Fibroblast of gingiva (primary cell): ENCODE data around the gene CHPT1.
"Not testable (repeated sequence)": the region's sequence is repeated elsewhere in the genome, so short reads cannot be mapped to it uniquely, and the experiment has no call there.

ENCODE experiments used
- DNase-seq: peaks from one replicate; pipeline ENCODE4 v3.0.0-alpha.2; 2011; ENCODE audit warnings: low read depth

The CHPT1 gene

DNA sequence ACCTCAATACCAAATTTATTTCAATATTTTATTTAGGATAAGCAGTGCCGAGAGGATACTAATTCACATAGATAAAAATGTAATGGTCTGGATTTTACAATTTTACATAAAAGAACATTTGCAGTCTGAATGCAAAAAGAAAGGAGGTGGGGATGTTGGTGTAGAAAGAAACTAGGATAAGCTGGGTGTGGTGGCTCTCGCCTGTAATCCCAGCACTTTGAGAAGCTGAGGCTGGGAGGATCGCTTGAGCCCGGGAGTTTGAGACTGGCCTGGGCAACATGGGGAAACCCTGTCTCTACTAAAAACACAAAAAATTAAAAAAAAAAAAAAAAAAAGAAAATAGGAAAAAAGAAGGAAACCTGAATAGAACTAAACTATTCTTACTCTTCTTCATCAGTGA, 25.0 kb downstream of the CHPT1 start:
- no peak for DNase-seq

GRCh38 chr12:101727098-101727497, 29.7 kb downstream of the CHPT1 start:
- DNase-seq: no peak

GRCh38 chr12:101729842-101730241, 32.4 kb downstream of the CHPT1 start:
- no peak for DNase-seq

GRCh38 chr12:101732318-101732717, 34.9 kb downstream of the CHPT1 start:
- DNase-seq: no peak

DNA sequence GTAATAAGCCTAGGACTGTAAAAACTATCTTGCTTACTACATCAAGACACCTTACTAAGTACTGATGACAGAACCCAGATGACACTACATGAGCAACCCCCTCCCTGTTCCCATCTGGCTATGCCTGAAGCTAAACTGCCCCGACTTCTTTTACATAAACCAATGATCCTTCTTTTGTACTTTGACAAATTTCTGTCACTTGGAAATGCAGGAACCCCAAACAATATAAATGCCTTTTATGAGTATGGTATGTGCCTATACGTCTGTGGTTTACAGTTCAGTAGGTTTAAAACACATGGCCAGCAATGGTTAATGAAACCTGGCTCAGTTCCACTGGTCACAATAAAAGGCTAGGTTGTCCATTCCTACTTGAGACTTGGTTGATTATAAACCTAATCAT, 35.7 kb downstream of the CHPT1 start:
- no peak for DNase-seq

DNA sequence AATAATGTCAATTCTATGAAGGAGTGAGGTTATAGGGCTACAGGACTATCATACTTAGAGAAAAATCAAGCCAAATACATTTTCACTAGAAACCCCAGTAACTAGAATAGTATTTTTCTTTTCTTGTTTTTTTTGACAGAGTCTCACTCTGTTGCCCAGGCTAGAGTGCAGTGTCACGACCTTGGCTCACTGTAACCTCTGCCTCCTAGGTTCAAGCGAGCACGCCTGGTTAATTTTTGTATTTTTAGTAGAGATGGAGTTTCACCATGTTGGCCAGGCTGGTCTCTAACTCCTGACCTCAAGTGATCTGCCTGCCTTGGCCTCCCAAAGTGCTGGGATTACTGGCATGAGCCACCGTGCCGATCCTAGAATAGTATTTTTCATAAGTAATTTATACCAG, 37.0 kb downstream of the CHPT1 start:
- not testable (repeated sequence) for DNase-seq

DNA sequence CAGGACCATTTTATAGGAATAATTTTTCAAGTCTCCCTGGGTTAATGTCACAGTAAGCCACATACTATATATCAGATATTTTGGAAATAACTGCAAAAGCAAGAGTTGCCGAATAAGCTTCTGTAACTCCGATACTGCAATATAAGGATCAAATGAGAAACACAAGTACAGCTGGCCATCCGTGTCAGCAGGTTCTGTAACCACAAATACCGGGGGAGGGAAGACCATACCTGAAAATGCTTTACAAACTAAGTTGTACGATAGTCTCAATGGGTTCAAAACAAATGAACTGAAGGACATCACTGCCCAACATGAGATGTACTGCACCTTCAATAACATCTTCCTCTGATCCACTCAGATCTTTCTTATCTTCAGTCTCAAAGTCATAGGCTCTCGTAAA, 40.0 kb downstream of the CHPT1 start:
- no peak for DNase-seq

DNA sequence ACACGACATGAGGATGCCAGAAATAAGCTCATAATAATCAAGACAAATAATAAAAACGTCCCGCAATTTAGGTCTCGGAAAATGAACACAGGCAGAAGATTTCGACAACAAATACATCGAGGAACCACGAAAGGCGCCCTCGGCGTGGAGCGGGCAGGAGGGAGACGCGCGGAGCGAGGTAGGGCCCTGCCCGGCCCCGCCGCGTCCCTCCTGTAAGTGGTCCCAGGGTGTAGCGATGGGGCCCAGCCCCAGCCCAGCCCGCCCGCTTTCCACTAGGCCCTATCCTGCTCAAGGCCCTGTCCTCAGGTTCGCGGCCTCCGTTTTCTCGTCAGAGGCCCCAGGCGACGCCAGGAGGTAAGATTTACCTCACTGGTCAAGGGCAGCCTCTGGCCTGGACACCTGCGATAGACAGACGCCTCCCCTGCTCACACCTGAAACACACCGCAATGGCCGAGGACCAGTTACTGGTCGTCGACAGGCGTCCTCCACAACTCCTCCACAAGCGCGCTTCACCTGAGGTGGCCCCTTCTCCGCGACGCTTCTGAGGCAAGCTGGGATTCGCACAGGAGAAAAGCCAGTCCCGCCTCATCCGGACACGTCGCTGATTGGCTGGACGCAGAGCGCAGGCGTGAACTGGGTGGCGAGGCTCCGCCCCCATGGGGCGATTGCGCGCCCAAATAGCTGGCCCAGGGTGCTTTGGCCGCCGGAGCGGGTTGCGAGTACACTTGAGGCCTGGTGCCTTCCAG, 41.7 kb downstream of the CHPT1 start, which contains the start of gene SYCP3:
Gene SYCP3, minus strand, starts transcription at position 543 of the 746 bp plus-strand sequence. CDS start 1,527 bp downstream, outside the sequence.
- no peak for DNase-seq

GRCh38 chr12:101740566-101740965, 43.1 kb downstream of the CHPT1 start:
- DNase-seq: no peak

GRCh38 chr12:101740980-101741379, 43.5 kb downstream of the CHPT1 start:
- DNase-seq: no peak

DNA sequence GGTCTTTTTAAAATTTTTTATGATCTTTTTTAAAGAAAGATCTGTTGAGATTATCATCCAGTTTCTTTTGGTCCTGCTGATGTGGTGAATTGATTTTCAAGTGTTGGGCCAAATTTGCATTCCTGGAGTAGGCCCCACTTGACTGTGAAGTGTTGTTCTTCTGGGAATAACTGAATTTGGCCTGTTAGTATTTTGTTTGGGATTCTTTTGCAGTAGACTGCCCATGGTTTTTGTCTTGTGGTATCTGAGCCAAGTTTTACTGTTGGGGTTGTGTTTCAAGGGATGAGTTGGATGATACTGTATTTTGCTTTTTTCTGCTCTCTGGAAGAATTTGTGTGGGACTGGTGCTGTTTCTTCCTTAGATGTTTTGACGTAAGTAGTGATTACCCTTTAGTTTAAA, 45.8 kb downstream of the CHPT1 start:
- DNase-seq: no peak

- DNase-seq: no peak
These were observed 46.5 kb downstream of the CHPT1 start for GRCh38 chr12:101743724-101744472.

DNA sequence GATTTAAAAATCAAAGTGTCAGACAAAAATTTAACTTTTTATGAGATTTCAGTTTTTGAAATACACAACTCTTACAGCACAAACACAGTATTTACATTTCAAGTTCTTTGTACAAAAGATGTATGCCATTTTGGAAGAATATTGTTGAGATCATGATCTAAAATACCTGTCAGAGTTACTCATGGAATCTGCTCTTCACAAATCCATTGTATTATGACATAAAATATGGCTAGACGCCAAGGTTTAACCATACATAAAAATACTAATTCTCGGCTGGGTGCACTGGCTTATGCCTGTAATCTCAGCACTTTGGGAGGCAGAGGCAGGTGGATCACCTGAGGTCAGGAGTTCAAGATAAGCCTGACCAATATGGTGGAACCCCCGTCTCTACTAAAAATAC, 48.0 kb downstream of the CHPT1 start:
- DNase-seq: no peak

DNA sequence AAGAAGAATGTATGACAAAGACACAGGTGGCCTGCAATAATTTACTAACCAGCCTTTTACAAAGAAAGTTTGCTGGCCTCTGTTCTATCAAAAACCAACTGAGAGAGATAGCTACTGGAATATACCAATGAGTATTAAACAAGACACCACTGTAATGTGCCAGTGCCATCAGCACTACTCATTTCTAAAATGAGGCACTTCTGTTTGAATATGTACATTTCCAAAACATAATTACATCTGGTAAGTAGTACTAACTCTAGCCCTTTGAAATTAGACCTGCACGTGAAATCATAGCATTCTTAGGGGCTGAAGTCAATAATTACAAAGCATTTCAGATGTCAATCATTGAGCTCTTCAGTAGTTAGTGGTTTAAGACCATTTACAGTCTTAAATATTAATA, 48.8 kb downstream of the CHPT1 start:
- DNase-seq: no peak

DNA sequence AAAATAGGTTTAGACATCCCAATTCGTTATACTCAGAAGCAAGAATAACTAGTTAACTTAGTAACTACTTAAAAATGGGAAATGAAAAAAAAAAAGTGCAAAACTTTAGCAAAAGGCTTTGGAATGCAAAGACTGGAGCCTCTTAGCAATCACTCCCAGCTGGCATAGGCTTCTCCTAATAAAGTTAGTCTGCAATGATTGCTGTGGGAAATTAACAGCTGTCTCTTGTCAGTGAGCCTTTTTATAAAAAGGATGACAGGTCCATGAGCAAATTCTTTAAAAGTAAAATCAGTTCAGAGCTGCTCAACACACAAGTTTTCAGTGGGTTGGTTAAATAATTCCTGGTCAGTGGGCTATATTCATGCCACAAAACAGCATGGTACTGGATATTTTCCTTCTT, 49.2 kb downstream of the CHPT1 start:
- no peak for DNase-seq

DNA sequence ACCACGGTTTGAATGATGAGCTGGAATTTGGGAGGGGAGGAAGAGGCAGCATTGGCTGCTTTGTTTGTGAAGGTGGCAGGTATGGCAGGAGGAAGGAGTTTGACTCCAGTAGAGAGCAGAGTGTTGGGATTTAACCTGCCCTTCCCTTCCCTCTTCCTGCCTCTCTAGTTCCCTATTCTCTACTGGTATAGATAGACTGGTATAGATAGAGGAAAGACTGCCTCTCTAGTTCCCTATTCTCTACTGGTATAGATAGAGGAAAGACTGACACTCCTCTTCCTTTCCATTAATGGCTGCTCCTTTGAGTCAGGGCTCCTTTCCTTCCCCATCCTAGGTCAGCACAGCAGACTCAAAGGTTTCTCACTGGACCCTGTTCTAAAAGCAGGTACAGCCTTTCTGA, 50.3 kb downstream of the CHPT1 start:
- no peak for DNase-seq

GRCh38 chr12:101748907-101749306, 51.5 kb downstream of the CHPT1 start:
- DNase-seq: no peak

- DNase-seq: no peak
These were observed 52.2 kb downstream of the CHPT1 start for GRCh38 chr12:101749657-101750056.

DNA sequence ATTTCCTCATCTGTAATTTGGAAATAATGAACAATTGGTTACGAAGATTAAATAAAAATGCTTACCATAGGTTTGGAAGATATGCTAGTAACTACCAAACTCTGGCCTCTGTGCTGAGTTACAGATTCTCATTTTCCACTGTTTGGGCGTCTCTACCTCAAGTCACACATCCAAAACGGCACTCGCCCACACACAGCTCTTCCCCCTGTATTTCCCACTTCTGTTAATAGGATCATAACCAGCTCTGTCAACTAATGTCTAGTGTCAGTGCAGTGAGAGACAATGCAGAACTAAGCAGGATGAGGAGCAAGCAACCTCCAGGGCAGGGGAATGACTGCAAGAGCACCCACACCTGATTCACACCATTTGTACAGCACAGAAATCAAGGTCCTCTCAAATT, 52.7 kb downstream of the CHPT1 start:
- no peak for DNase-seq

DNA sequence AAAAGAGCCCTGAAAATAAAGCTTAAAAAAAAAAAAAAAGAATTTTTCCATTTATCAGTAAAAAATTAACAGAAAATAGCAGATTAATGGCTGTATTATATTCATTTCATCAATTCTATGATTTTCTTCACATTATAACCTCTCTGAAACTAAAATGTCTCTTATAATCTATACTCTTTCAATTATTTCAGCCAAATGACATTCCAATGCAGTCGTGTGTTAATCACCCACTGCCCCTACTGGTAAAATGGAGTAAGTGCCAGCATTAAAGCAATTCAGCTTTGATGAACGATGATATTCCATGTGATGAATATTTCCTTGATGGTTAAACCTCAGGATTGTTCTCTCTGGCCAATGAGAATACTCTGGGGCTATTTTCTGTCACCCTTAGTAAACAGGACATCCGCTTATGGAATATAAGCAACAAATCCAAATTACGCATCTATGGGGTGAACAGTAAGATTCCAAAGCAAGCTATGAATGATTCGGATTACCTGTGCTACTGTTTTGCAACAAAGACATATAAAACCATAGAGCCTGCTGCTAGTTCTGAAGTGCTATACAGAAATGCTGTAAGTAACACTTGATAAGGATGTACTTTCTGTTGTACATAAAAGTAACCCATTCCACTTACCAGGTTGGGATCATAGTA, 62.1 kb downstream of the CHPT1 start:
- DNase-seq: no peak

DNA sequence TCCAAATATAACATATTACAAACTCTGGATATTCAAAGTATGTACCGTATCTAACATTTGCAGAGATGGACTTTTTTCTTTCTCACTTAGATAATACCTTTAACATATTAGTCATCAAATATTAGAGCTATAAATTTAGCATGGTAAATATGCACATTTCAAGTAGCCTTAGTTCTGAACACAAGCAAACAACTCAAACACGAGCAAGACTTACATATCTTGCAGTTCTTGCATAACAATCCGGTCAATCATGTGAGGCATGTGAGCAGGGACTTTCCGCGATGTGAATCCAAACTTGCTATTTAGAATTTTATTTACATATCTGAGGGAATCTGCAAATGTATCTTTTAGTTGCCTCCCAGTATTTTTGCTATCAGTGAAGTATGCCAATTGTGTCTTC, 63.9 kb downstream of the CHPT1 start:
- DNase-seq: no peak

DNA sequence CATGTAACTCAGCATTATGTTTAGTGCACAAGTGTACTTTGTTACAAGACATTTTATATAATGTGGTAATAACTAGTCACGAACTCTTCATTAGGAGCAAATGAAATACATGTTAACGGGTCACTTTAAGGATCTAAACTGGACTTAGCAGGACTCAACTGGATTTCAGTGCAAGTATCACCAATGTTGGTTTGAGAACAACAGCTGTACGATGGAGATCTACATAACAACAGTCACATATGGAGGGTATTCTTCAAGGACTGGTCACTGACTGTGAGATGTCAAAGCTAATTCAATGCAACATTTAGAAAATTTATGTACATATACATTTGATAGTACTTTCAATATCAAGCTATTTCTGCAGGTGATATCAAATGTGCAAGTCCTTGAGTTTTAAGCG, 64.3 kb downstream of the CHPT1 start:
- no peak for DNase-seq
